CD4-positive, CD25-positive, alpha-beta regulatory T cell (primary cell): ENCODE data around the gene TOMM20. TPM values are rescaled to one million over a fixed set of nuclear protein-coding genes. Genes with fewer than 3 reads are reported as not detected.

Experiments used
- ATAC-seq, 2 donors: fragments of 150-1000 bp; cut with Tn5 transposase; one replicate each; pipeline ENCODE4 v1.10.0; 2021; ENCODE audit warnings: low read depth in 2 of 2, moderate number of reproducible peaks in 2 of 2, moderate library complexity in 1 of 2
- DNase-seq, 3 donors: peaks; one replicate each; pipeline versions ENCODE4 v3.0.0 to v3.0.0-alpha.2; 2012 to 2022; ENCODE audit warnings: mixed read lengths in 1 of 3
- H3K27ac ChIP-seq: one replicate; pipeline ENCODE4 v1.7.0; 2013; ENCODE audit warnings: mild to moderate bottlenecking, low read length; ENCODE audit not compliant: insufficient read depth, poor library complexity, severe bottlenecking
- H3K27me3 ChIP-seq: one replicate; pipeline ENCODE4 v1.7.0; 2013; ENCODE audit warnings: low read length; ENCODE audit not compliant: control insufficient read depth, insufficient read depth
- H3K36me3 ChIP-seq: one replicate; pipeline ENCODE4 v1.7.0; 2013; ENCODE audit warnings: mild to moderate bottlenecking, low read length, moderate library complexity; ENCODE audit not compliant: control insufficient read depth, insufficient read depth
- H3K4me1 ChIP-seq: 2 replicates; pipeline ENCODE4 v1.7.0; 2013; ENCODE audit warnings: mild to moderate bottlenecking, low read length; ENCODE audit not compliant: insufficient read depth, control insufficient read depth, poor library complexity, severe bottlenecking
- H3K4me3 ChIP-seq: one replicate; pipeline ENCODE4 v1.7.0; 2013; ENCODE audit warnings: low read depth, mild to moderate bottlenecking, low read length, moderate library complexity
- H3K9me3 ChIP-seq, 2 experiments: 1 replicate in 1 of 2; 2 replicates in 1 of 2; pipeline ENCODE4 v1.7.0; 2013; ENCODE audit warnings: low read length in 2 of 2, mild to moderate bottlenecking in 1 of 2, moderate library complexity in 1 of 2; ENCODE audit not compliant: control insufficient read depth in 2 of 2
- H3K27ac Mint-ChIP-seq, 3 donors: one replicate each; pipeline ENCODE4 v1.8.0; 2020 to 2022; ENCODE audit warnings: mild to moderate bottlenecking in 3 of 3, mixed read lengths in 3 of 3, moderate library complexity in 2 of 3
- H3K27me3 Mint-ChIP-seq: one replicate; pipeline ENCODE4 v1.8.0; 2022; ENCODE audit warnings: mild to moderate bottlenecking, mixed read lengths
- H3K36me3 Mint-ChIP-seq: one replicate; pipeline ENCODE4 v1.8.0; 2020; ENCODE audit warnings: mixed read lengths
- H3K4me1 Mint-ChIP-seq, 4 donors: one replicate each; pipeline ENCODE4 v1.8.0; 2020 to 2022; ENCODE audit warnings: mixed read lengths in 4 of 4, mild to moderate bottlenecking in 1 of 4
- H3K4me3 Mint-ChIP-seq, 4 donors: one replicate each; pipeline ENCODE4 v1.8.0; 2020 to 2022; ENCODE audit warnings: mild to moderate bottlenecking in 4 of 4, mixed read lengths in 4 of 4, moderate library complexity in 3 of 4
- H3K9me3 Mint-ChIP-seq, 7 donors: one replicate each; pipeline ENCODE4 v1.8.0; 2020 to 2022; ENCODE audit warnings: mixed read lengths in 7 of 7, mild to moderate bottlenecking in 3 of 7, moderate library complexity in 2 of 7
- polyA plus RNA-seq, 4 donors: library from polyadenylated mRNA; unstranded; fragments of 300-500 nt; fragmentation: Illumina TruSeq; gene quantifications; one replicate each; pipeline ENCODE4 v1.2.3, GENCODE V29; 2021
- total RNA-seq: library from RNA; stranded (reverse); gene quantifications from one replicate; pipeline ENCODE4 v1.2.3, GENCODE V29; 2022

TOMM20 gene
- total and polyA plus RNA-seq, 5 donors from 2014 or later, result 50.5 to 102 (median 59.1) TPM

DNA sequence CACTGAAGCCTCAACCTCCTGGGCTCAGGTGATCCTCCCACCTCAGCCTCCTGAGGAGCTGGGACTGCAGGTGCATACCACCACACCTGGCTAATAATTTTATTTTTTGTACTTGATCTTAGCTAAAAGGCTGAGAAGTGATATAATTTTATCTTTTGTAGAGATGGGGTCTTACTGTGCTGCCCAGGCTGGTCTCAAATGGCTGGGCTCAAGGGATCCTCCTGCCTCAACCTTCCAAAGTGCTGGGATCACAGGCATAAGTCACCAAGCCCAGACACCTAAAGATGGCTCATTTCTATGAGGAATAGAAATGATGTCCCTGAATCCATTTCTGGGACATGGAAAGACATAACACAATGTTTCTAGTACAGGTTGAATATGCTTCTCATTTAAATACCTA is 57.8 kb downstream of the TOMM20 start:
- H3K4me3 ChIP-seq, result no peak overlapping the region
- H3K4me1 Mint-ChIP-seq, result peaks cover 0 to 24% (median 15%) of the 10 kb centered on the region in 4 donors

DNA sequence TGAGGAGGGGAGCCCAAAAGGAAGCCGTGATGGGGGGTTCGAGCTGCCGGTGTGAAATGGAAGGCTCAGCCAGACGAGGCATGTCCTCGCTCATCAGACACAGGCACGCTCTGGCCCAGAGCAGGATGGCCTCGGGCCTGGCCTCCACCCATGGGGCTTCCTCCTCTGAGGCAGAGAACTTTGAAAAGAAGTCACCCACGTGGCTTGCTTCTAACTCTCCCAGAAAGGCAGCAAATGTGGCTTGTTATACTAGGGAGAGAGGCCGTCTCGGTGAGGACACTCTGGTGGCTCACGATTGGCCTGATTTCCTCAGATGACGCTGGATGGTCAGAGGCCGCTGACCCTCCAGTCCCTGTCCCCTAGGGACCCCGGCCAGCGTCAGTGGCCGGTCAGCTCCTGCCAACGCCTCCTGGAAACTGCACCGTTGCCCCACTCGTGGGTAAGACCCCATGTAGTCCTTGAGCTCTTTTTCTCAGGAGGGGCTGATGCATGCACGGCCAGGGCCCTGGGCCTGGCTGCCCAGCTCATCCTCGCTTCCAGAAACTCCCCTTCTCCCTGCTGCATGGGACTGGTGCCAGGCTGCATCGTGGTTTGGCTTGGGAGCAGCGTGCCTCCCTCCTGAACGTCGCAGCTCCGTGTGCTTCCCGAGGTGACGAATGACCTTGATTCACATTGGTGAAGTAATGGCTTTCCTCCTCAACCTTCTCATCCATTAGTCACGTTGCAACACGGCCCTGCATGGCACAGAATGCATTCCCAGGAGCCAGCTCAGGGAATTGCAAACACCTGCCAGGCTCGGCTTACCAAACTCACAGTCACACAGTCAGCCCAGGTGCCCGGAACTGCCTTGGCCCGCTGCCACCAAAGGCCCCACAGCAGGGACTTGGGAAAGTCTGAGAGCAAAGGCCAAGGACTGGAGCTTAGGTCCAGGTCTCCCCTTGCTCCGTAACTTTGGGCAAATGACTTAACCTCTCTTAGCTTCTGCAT is 58.8 kb downstream of the TOMM20 start:
- Mint-ChIP-seq H3K36me3 (no peaks in the 10 kb centered on the region), H3K27me3 (peaks cover 5% of the 10 kb centered on the region), H3K4me3 (no peak overlapping the region), H3K4me1 (peaks cover 0 to 15% (median 7%) of the 10 kb centered on the region in 4 donors), H3K9me3 (peaks cover 0 to under 1% (median 0%) of the 10 kb centered on the region in 7 donors), H3K27ac (peak overlapping the region in 1 of 3 donors; percentile 46)
- Histone ChIP-seq H3K9me3 (no peaks in the 10 kb centered on the region), H3K27ac (no peak overlapping the region), H3K27me3 (no peaks in the 10 kb centered on the region), H3K4me3 (no peak overlapping the region), H3K36me3 (no peaks in the 10 kb centered on the region), H3K4me1 (peaks cover 11% of the 10 kb centered on the region)
- DNase-seq (no peak), ATAC-seq (no peak)

More for the DNA sequence above, 57.8 kb downstream of the TOMM20 start:
- no peak overlapping the region for H3K27ac Mint-ChIP-seq
- H3K9me3 Mint-ChIP-seq, result no peaks in the 10 kb centered on the region
- no peak overlapping the region for H3K27ac ChIP-seq
- no peak overlapping the region for H3K4me3 Mint-ChIP-seq
- no peaks in the 10 kb centered on the region for H3K9me3 ChIP-seq
- no peaks in the 10 kb centered on the region for H3K27me3 ChIP-seq
- H3K36me3 Mint-ChIP-seq, result no peaks in the 10 kb centered on the region
- no peak for DNase-seq
- no peak for ATAC-seq
- H3K36me3 ChIP-seq, result no peaks in the 10 kb centered on the region
- H3K27me3 Mint-ChIP-seq, result peaks cover 5% of the 10 kb centered on the region
- peaks cover 19% of the 10 kb centered on the region for H3K4me1 ChIP-seq

DNA sequence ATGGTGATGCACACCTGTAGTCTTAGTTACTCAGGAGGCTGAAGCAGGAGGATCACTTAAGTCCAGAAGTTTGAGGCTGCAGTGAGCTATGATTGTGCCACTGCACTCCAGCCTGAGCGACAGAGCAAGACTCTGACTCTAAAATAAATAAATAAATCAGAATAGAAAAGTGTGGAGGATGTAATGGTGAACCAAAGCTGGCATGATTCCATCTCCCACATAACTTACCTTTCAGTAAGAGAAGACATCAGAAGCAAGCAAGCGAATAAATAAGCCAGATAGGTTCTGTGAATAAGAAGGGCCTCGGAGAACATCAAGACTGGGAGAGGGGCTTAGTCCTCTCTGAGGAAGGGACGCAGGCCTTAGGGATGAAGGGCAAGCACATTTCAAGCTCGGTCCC is 59.5 kb downstream of the TOMM20 start:
- Mint-ChIP-seq H3K27ac (no peak overlapping the region), H3K36me3 (no peaks in the 10 kb centered on the region), H3K27me3 (peaks cover 5% of the 10 kb centered on the region), H3K4me3 (no peak overlapping the region), H3K4me1 (peaks cover 0 to 8% (median 1%) of the 10 kb centered on the region in 4 donors), H3K9me3 (peaks cover 0 to 1% (median 0%) of the 10 kb centered on the region in 7 donors)
- no peak overlapping the region for H3K4me3 ChIP-seq
- no peaks in the 10 kb centered on the region for H3K36me3 ChIP-seq
- H3K27ac ChIP-seq, result no peak overlapping the region
- DNase-seq (no peak), ATAC-seq (no peak)
- H3K9me3 ChIP-seq, result no peaks in the 10 kb centered on the region
- no peaks in the 10 kb centered on the region for H3K27me3 ChIP-seq
- peaks cover 4% of the 10 kb centered on the region for H3K4me1 ChIP-seq

DNA sequence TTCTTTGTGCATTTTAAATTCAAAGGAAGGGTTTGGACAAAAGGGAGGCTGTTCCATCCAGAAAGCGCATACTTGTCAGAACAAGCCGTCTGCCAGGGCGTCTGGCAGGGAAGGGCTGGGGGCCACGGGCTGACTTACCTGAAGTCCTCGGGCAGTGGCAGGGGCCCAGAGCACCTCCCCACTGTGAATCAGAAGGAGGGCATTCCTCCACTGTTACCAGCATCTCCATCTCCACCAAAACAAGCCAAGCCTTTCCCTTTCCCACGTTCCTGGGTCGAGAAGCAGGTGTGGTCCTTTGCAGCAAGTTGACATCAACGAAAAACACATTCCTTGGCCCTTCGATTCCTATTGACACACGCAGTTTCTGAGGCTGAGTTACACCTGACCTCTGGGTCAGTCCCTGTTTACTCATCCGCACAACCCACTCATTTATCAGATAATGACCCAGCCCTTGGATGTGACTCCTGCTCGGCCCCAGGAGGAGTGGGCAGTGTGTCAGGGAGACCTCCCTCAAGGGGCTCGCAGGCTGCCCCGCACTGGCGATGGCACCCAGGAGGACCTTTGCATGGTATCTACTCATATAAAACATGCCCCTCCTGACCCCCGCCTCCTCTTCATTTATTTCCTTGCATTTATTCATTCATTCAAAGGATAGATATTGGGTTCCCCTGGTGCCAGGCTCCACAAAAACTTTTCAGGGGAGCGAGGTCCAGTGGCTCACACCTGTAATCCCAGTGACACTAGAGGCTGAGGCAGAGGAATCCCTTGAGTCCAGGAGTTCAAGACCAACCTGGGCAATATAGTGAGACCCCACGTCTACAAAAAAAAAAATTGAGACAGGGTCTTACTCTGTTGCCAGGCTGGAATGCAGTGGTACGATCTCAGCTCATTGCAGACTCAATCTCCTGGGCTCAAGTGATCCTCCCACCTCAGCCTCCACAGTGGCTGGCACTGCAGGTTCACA is 60.2 kb downstream of the TOMM20 start:
- no peaks in the 10 kb centered on the region for H3K36me3 Mint-ChIP-seq
- peaks cover 0 to 1% (median 0%) of the 10 kb centered on the region in 7 donors for H3K9me3 Mint-ChIP-seq
- DNase-seq, result no peak
- H3K36me3 ChIP-seq, result no peaks in the 10 kb centered on the region
- no peaks in the 10 kb centered on the region for H3K27me3 ChIP-seq
- no peak overlapping the region for H3K4me3 ChIP-seq
- no peak overlapping the region for H3K27ac Mint-ChIP-seq
- peaks cover 5% of the 10 kb centered on the region for H3K27me3 Mint-ChIP-seq
- H3K27ac ChIP-seq, result no peak overlapping the region
- H3K4me1 Mint-ChIP-seq, result peaks cover 0 to 6% (median 1%) of the 10 kb centered on the region in 4 donors
- ATAC-seq, result no peak
- H3K4me3 Mint-ChIP-seq, result no peak overlapping the region
- H3K9me3 ChIP-seq, result no peaks in the 10 kb centered on the region
- no peaks in the 10 kb centered on the region for H3K4me1 ChIP-seq

DNA sequence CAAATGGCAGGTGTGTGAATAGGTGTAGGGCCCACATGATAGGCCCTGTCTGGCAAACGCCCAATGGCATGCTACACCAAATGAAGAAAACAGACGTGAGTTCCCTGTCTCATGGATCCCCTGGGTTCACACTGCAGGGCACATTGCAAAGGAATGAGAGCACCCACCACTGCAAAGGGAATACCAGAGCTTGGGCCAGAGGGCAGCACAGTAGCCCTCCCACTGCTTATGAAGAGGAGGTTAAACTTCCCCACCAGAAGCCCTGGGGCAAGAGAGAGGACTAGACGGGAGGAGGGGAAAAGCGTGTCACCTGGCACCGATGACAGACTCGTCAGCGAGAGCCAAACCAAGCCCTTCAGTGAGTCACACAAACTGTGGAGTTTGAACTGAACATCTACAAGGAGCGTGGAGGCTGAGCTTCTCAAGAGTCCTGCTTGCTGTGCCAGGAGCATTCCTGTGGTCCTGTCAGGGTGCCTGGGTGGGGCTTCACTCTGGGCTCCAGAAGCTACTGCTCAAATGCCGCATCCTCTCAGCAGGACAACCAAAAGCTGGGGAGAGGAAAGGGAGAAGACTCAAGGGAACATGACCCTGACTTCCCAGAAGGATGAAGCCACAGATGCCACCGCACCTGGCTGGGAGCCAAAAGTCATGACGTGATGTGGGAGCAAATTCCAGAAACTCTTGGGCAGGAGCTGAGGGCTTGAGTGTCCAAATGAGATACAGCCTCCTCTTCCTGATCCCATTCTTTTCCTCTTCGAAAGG is 61.1 kb downstream of the TOMM20 start:
- Histone ChIP-seq H3K4me1 (no peaks in the 10 kb centered on the region), H3K36me3 (no peaks in the 10 kb centered on the region), H3K9me3 (no peaks in the 10 kb centered on the region), H3K4me3 (no peak overlapping the region), H3K27ac (no peak overlapping the region), H3K27me3 (no peaks in the 10 kb centered on the region)
- Mint-ChIP-seq H3K9me3 (peaks cover 0 to 1% (median 0%) of the 10 kb centered on the region in 7 donors), H3K4me1 (peaks cover 0 to 7% (median 1%) of the 10 kb centered on the region in 4 donors), H3K27me3 (peaks cover 5% of the 10 kb centered on the region), H3K27ac (no peak overlapping the region), H3K4me3 (no peak overlapping the region), H3K36me3 (no peaks in the 10 kb centered on the region)
- no peak for DNase-seq
- ATAC-seq, result no peak

DNA sequence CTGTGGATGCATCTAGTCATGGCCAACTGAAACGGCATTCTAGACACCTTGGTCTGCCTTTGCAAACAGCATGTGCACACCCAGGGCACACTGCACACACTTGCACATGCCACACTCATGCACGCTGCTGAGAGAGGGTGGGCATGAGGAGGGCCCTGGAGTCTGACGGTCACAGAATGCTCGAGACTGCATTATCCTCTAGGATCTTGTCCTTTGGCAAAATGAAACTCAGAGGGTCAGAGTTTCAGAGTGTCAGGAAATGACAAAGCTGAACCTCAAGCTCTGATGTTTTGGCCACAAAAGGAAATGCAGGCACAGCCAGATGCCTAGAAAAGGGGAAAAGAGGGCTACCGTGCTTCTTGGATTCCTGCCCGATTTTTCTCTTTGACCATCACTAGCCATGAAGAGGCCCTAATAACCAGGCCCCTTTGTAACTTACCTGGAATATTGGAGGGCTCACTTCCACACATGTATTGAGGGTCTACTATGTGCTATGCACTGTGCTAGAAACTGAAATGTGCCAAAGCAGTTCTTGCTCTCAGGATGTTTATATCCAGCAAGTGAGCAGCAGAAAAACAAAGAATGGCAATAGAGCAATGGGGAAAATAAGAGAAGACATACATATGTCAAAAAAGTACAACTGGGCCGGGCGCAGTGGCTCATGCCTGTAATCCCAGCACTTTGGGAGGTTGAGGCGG is 65.4 kb downstream of the TOMM20 start:
- no peak overlapping the region for H3K4me3 Mint-ChIP-seq
- no peaks in the 10 kb centered on the region for H3K27me3 Mint-ChIP-seq
- no peak overlapping the region for H3K4me3 ChIP-seq
- DNase-seq (no peak), ATAC-seq (no peak)
- no peaks in the 10 kb centered on the region for H3K4me1 ChIP-seq
- peaks cover 0 to 1% (median 0%) of the 10 kb centered on the region in 7 donors for H3K9me3 Mint-ChIP-seq
- H3K9me3 ChIP-seq, result no peaks in the 10 kb centered on the region
- H3K36me3 ChIP-seq, result no peaks in the 10 kb centered on the region
- peaks cover 0 to 8% (median 2%) of the 10 kb centered on the region in 4 donors for H3K4me1 Mint-ChIP-seq
- no peak overlapping the region for H3K27ac ChIP-seq
- H3K36me3 Mint-ChIP-seq, result no peaks in the 10 kb centered on the region
- H3K27ac Mint-ChIP-seq, result peak overlapping the region; percentile 20 to 65 (median 43)
- H3K27me3 ChIP-seq, result no peaks in the 10 kb centered on the region
